Measurements from ENCODE around the gene CENPVL1.

CENPVL1 gene

DNA sequence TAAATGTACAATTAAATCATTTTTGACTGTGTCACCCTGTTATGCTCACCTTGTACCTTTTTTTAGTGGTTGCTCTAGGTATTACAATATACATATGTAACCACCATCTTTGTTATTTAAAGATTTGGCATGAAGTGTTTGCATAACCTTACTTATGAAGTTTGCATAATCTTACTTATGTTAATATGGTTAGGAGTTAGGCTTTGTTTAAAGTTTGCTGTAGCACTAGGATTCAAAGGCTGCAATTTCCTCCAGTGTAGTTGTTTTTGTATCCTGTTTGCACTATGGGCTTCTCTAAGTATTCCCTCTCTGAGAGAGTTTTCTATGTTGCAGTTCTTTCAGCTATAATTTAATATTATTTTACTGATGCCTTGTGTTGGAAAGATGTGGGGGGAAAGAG is 17.9 kb downstream of the CENPVL1 start:
- DNase-seq = no peak
- Histone ChIP-seq H3K27me3 (no peaks in the 10 kb centered on the region), H3K9me3 (no peaks in the 10 kb centered on the region), H3K4me3 (ENCODE audit: low read depth, low read length) (no peak overlapping the region), H3K4me1 (no peaks in the 10 kb centered on the region), H3K36me3 (no peaks in the 10 kb centered on the region)
- TF ChIP-seq, protein P1, sequence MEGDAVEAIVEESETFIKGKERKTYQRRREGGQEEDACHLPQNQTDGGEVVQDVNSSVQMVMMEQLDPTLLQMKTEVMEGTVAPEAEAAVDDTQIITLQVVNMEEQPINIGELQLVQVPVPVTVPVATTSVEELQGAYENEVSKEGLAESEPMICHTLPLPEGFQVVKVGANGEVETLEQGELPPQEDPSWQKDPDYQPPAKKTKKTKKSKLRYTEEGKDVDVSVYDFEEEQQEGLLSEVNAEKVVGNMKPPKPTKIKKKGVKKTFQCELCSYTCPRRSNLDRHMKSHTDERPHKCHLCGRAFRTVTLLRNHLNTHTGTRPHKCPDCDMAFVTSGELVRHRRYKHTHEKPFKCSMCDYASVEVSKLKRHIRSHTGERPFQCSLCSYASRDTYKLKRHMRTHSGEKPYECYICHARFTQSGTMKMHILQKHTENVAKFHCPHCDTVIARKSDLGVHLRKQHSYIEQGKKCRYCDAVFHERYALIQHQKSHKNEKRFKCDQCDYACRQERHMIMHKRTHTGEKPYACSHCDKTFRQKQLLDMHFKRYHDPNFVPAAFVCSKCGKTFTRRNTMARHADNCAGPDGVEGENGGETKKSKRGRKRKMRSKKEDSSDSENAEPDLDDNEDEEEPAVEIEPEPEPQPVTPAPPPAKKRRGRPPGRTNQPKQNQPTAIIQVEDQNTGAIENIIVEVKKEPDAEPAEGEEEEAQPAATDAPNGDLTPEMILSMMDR (IDR thresholded peaks at IDR 0.05; ENCODE audit: low read depth, low read length) = no peak

DNA sequence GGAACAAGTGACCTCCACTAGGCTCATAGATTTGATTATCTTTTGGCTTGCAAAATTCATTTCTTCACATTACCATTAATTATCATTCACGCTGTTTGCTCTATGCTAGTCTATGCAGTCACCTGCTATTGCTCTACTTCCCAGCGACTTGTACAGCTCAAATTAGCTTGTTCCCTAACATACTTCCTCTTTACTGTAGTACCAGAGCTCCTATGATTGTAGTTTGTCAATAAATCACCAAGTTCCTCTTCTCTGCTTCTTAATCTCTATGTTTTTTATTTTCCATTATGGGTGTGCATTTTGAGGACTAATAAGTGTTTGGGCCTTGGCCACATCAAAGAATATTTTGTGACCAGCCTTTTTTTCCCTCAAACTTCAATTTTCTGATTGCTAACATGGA is 26.8 kb downstream of the CENPVL1 start:
- no peaks in the 10 kb centered on the region for H3K36me3 ChIP-seq
- DNase-seq = no peak
- TF ChIP-seq, protein P1 (IDR thresholded peaks at IDR 0.05; ENCODE audit: low read depth, low read length) = no peak
- H3K27me3 ChIP-seq = no peaks in the 10 kb centered on the region
- no peak overlapping the region for H3K4me3 ChIP-seq (ENCODE audit: low read depth, low read length)
- H3K9me3 ChIP-seq = no peaks in the 10 kb centered on the region
- H3K4me1 ChIP-seq = no peaks in the 10 kb centered on the region

DNA sequence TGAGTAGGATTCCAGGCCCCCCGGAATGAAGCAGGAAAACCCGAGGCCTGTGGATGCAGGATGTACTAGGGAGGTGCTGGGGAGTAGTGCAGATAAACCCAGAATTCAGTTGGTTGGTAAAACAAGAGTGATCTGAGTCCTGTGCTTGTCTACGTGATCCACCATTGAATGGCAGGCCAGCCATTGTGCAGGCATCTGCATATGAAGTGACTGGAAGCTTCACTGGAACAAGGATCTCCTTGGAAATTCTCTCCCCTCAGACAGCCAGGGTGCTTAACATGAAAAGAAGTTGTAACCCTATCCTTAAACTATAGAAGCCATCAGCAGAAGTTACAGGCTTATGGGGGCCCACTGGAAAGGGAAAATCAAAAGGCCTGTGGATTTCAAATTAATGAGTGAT is 32.3 kb downstream of the CENPVL1 start:
- Histone ChIP-seq H3K9me3 (no peaks in the 10 kb centered on the region), H3K27me3 (no peaks in the 10 kb centered on the region), H3K4me1 (no peaks in the 10 kb centered on the region), H3K36me3 (no peaks in the 10 kb centered on the region), H3K4me3 (ENCODE audit: low read depth, low read length) (no peak overlapping the region; the same call in 1 of the 2 replicates)
- TF ChIP-seq, protein P1 (IDR thresholded peaks at IDR 0.05; ENCODE audit: low read depth, low read length) = no peak
- DNase-seq = no peak

DNA sequence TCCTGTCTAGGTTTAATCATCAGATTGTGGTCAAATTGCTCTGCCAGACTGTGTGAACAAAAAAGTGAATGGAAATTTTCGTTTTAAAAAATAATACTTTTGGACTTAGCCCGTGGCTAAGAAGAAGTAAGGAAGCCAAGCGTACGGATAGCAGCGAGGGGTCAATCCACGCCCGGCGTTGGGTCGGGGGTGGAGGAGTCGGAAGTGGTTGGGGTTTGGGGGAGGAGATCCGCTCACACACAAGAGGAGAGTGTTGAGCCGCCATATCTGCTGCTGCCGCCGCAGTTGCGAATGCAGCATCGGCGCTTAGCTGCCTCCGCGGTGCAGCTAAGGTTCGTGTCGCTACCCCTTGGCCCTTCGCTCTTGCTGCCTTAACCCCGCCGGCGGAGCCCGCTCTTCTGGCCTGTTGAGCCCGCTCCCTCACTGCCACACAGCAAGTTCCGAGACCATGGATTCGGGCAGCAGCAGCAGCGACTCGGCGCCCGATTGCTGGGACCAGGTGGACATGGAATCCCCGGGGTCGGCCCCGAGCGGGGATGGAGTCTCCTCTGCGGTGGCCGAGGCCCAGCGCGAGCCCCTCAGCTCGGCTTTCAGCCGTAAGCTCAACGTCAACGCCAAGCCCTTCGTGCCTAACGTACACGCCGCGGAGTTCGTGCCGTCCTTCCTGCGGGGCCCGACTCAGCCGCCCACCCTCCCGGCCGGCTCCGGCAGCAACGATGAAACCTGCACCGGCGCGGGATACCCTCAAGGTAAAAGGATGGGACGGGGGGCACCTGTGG is 33.1 kb downstream of the CENPVL1 start, which contains the start of gene GSPT2:
GSPT2 (plus strand) TSS at position 264 of the 779 bp plus-strand sequence; CDS start at position 449, 185 bp downstream.
- Histone ChIP-seq H3K4me3 (ENCODE audit: low read depth, low read length) (peak within 1 kb of the TSS; percentile 71), H3K36me3 (no peaks in the 10 kb centered on the region), H3K27me3 (no peaks in the 10 kb centered on the region), H3K9me3 (no peaks in the 10 kb centered on the region), H3K4me1 (no peaks in the 10 kb centered on the region)
- peak; percentile 64 for DNase-seq
- TF ChIP-seq, protein P1 (IDR thresholded peaks at IDR 0.05; ENCODE audit: low read depth, low read length) = no peak

DNA sequence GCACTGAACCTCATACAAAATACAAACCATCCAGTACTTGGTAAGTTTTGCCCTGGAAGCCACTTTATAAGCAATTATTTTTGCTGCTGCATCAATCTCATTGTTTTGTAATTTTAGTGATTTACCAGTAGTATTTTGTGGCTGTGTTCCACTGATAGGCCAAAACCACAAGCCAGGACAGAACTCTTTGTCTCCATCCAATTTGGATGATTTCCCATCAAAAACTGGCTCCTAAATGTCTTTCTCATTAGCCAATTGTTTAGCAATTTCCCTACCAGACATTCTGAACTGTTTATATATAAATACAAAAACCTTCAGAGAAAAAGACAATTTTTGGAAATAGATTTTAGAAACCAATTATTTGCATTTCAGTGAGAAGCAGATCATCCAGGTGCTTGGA is 37.4 kb downstream of the CENPVL1 start:
- Histone ChIP-seq H3K27me3 (no peaks in the 10 kb centered on the region), H3K4me1 (no peaks in the 10 kb centered on the region), H3K9me3 (no peaks in the 10 kb centered on the region), H3K4me3 (ENCODE audit: low read depth, low read length) (no peak overlapping the region), H3K36me3 (no peaks in the 10 kb centered on the region)
- TF ChIP-seq, protein P1 (IDR thresholded peaks at IDR 0.05; ENCODE audit: low read depth, low read length) = no peak
- DNase-seq = no peak
